ENCODE data around the gene SGCD.

DNA sequence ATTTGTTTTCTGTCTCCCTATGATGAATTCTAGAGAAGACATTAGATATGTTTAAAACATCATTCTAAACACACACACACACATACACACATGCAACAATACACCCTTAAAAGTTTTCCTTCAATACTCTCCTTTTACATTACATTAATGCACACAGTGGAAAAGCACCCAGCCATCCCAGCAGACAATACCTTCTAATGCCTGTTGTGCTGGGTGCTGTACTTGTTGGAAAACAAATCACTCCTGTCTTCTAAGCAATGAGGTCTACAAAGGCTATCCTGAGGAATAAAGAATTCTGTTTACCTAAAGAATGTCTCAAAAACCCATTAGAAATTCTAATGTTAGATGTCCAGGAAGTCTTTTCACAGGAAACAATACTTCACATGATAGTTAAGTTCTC, 264.0 kb downstream of the SGCD start:
- TF ChIP-seq CTCF (IDR thresholded peaks at IDR 0.05) (no peak), POLR2A (IDR thresholded peaks at IDR 0.05) (no peak)
